ENCODE measurements around the gene MBD3L2. TPM values are rescaled to one million over a fixed set of nuclear protein-coding genes. Genes with fewer than 3 reads are reported as not detected.
"Not testable (repeated sequence)": the region's sequence is repeated elsewhere in the genome, so short reads cannot be mapped to it uniquely, and the experiment has no call there.

Gene MBD3L2
- total RNA-seq, 1 donor from 2014 or later = not detected

GRCh38 chr19:7051421-7051820 is 2.3 kb downstream of the MBD3L2 start:
- H3K27me3 ChIP-seq (ENCODE audit: low read depth); H3K4me3 ChIP-seq; H3K4me1 ChIP-seq; intact Hi-C loops (cut with micrococcal nuclease); DNase-seq; H3K36me3 ChIP-seq; H3K9me3 ChIP-seq (replicated peaks); H3K27ac ChIP-seq (replicated peaks): not testable (repeated sequence)

- H3K27ac ChIP-seq (replicated peaks); H3K4me1 ChIP-seq; intact Hi-C loops (cut with micrococcal nuclease); H3K4me3 ChIP-seq; DNase-seq; H3K9me3 ChIP-seq (replicated peaks); H3K27me3 ChIP-seq (ENCODE audit: low read depth); H3K36me3 ChIP-seq: not testable (repeated sequence)
Observed at GRCh38 chr19:7052896-7053295, 3.8 kb downstream of the MBD3L2 start.

DNA sequence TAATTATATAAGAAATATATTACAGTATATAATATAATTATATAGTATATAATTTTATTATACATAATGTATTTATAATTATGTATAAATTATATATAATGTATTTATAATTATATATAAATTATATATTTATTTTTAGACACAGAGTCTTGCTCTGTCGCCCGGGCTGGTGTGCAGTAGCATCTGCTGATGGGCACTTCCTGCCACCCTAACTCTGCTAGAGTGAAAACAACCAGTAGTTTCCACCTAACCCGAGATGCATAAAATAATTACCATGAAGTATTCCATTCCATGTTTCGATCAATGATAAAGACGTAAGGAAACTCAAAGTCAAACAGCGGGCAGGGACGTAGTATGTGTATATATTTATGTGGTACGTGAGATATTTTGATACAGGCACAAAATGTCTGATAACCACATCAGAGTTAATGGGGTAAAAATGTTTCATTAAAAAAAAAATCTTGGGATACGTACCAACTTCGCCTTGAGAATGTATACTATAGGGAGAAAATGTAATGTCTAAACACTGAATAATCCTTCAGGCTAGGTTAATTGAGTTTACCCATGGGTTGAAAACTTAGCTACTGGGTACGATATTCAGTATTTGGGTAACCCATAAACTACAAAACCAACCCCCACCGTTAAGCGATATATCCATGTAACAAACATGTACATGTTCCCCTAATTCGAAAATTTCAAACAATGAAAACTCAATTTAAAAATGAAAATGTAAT is 5.7 kb downstream of the MBD3L2 start:
- H3K4me1 ChIP-seq; intact Hi-C loops (cut with micrococcal nuclease); H3K27me3 ChIP-seq (ENCODE audit: low read depth); H3K27ac ChIP-seq (replicated peaks); H3K4me3 ChIP-seq; H3K36me3 ChIP-seq; DNase-seq; H3K9me3 ChIP-seq (replicated peaks): not testable (repeated sequence)

- DNase-seq; H3K4me1 ChIP-seq; H3K27ac ChIP-seq (replicated peaks); intact Hi-C loops (cut with micrococcal nuclease); H3K27me3 ChIP-seq (ENCODE audit: low read depth); H3K4me3 ChIP-seq; H3K9me3 ChIP-seq (replicated peaks); H3K36me3 ChIP-seq: not testable (repeated sequence)
Observed at GRCh38 chr19:7055679-7056078, 6.6 kb downstream of the MBD3L2 start.

GRCh38 chr19:7056371-7056770 is 7.2 kb downstream of the MBD3L2 start:
- H3K4me1 ChIP-seq; H3K9me3 ChIP-seq (replicated peaks); H3K27ac ChIP-seq (replicated peaks); DNase-seq; intact Hi-C loops (cut with micrococcal nuclease); H3K36me3 ChIP-seq; H3K27me3 ChIP-seq (ENCODE audit: low read depth); H3K4me3 ChIP-seq: not testable (repeated sequence)

DNA sequence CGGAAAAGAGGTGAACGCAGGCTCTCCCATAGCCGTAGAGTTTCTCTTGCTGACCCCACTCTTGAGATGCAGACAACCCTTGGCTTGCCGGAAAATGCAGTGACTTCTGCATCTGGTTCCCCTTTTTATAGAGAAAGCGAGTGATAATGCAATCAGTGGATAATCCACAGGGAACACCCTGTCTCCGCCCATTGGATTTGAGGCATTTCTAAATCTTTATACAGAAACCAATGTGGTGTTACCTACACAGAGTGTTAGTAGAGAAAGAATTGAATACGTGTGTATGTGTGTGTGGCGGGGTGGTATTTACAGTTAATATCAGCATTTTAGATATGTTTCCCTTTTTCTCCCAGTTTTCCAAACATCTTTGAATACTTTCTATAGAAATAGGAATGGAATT is 9.5 kb downstream of the MBD3L2 start, which contains the start of gene MBD3L3:
TSS of gene MBD3L3 (minus strand) at position 101 of the 400 bp plus-strand sequence. CDS start at position 30, 71 bp downstream.
- DNase-seq; H3K9me3 ChIP-seq (replicated peaks); H3K4me3 ChIP-seq; H3K27me3 ChIP-seq (ENCODE audit: low read depth); H3K4me1 ChIP-seq; H3K27ac ChIP-seq (replicated peaks); intact Hi-C loops (cut with micrococcal nuclease); H3K36me3 ChIP-seq: not testable (repeated sequence)

DNA sequence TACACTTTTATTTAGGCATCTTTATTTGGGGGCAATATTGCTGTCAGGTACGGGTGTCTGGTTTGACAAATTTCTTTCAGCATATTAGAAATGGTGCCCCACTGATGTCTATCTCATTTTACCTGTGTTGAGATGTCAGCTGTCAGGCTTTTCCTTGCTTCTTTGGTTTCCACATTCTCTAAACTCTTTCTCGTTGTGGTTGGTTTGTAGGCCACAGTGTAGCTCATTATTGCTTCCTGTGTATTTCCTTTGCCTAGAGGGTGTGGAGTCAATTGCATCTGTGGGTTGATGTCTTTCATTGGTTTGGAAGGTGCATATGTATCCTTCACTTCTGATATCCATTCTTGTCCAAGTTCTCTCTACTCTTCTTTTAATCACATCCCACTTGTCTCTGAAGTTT is 10.9 kb downstream of the MBD3L2 start:
- H3K27ac ChIP-seq (replicated peaks); H3K36me3 ChIP-seq; H3K4me1 ChIP-seq; H3K27me3 ChIP-seq (ENCODE audit: low read depth); DNase-seq; H3K4me3 ChIP-seq; H3K9me3 ChIP-seq (replicated peaks); intact Hi-C loops (cut with micrococcal nuclease): not testable (repeated sequence)

GRCh38 chr19:7063339-7063738 is 14.2 kb downstream of the MBD3L2 start:
- Histone ChIP-seq H3K27me3 (ENCODE audit: low read depth) (no peaks in the 10 kb centered on the region), H3K27ac (replicated peaks) (no peak overlapping the region), H3K4me3 (no peak overlapping the region), H3K36me3 (no peaks in the 10 kb centered on the region), H3K9me3 (replicated peaks) (peaks cover 7% of the 10 kb centered on the region), H3K4me1 (no peaks in the 10 kb centered on the region)
- intact Hi-C loops (cut with micrococcal nuclease) = no loop called here
- DNase-seq = no peak
- TF ChIP-seq, protein P1, sequence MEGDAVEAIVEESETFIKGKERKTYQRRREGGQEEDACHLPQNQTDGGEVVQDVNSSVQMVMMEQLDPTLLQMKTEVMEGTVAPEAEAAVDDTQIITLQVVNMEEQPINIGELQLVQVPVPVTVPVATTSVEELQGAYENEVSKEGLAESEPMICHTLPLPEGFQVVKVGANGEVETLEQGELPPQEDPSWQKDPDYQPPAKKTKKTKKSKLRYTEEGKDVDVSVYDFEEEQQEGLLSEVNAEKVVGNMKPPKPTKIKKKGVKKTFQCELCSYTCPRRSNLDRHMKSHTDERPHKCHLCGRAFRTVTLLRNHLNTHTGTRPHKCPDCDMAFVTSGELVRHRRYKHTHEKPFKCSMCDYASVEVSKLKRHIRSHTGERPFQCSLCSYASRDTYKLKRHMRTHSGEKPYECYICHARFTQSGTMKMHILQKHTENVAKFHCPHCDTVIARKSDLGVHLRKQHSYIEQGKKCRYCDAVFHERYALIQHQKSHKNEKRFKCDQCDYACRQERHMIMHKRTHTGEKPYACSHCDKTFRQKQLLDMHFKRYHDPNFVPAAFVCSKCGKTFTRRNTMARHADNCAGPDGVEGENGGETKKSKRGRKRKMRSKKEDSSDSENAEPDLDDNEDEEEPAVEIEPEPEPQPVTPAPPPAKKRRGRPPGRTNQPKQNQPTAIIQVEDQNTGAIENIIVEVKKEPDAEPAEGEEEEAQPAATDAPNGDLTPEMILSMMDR (IDR thresholded peaks at IDR 0.05; ENCODE audit: borderline replicate concordance) = no peak

DNA sequence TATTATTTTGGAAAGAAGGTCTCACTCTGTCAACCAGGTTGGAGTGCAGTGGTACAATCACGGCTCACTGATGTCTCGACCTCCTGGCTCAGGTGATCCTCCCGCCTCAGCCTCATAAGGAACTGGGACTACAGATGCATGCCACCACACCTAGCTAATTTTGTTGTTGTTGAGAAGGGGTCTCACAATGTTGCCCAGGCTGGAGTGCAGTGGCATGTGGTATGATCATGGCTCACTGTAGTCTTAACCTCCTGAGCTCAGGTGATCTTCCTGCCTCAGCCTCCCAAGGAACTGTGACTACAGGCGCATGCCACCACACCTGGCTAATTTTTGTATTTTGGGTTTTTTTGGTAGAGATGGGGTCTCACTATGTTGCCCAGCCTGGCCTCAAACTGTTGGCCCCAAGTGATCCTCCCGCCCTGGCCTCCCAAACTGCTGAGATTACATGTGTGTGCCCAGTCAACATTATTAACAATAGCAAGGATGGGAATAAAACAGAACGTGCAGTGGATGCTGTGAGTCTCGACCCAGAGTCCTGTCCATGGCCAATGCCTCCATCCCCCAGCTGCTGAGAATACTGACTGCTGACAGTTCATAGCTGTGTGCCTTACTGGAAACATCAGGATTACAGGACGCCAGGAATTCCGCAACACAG is 14.8 kb downstream of the MBD3L2 start:
- H3K36me3 ChIP-seq = no peaks in the 10 kb centered on the region
- no peak overlapping the region for H3K27ac ChIP-seq (replicated peaks)
- intact Hi-C loops (cut with micrococcal nuclease) = no loop called here
- DNase-seq = no peak
- no peaks in the 10 kb centered on the region for H3K27me3 ChIP-seq (ENCODE audit: low read depth)
- TF ChIP-seq, protein P1 (IDR thresholded peaks at IDR 0.05; ENCODE audit: borderline replicate concordance) = no peak
- no peaks in the 10 kb centered on the region for H3K4me1 ChIP-seq
- no peak overlapping the region for H3K4me3 ChIP-seq
- peaks cover 7% of the 10 kb centered on the region for H3K9me3 ChIP-seq (replicated peaks)

All from left ventricle myocardium inferior (tissue), 1 donor.